Prostate gland (tissue), 2 donors: ENCODE results near the gene APBB1. TPM values are rescaled to one million over a fixed set of nuclear protein-coding genes. Genes with fewer than 3 reads are reported as not detected.

Experiments used
- DNase-seq: peaks from one replicate; pipeline ENCODE4 v3.0.0-alpha.2; 2019; ENCODE audit warnings: low spot score
- H3K27ac ChIP-seq, 2 donors: fragments of 200-600 bp; sonication (generic); 2 replicates each; pipeline ENCODE4 v1.5.1; 2017 to 2019
- H3K27me3 ChIP-seq: fragments of 200-600 bp; sonication (generic); replicated peaks from 2 replicates; pipeline ENCODE4 v1.5.1; 2019; ENCODE audit not compliant: insufficient read depth
- H3K36me3 ChIP-seq, 2 donors: fragments of 200-600 bp; sonication (generic); 1 replicate in 1 of 2; 2 replicates in 1 of 2; pipeline versions ENCODE4 v1.5.1 to v1.8.1; 2017 to 2019
- H3K4me1 ChIP-seq: fragments of 200-600 bp; sonication (generic); replicated peaks from 2 replicates; pipeline ENCODE4 v1.5.1; 2019
- H3K4me3 ChIP-seq, 2 donors: fragments of 200-600 bp; sonication (generic); 2 replicates each; pipeline ENCODE4 v1.5.1; 2017 to 2019
- H3K9me3 ChIP-seq: fragments of 200-600 bp; sonication (generic); 2 replicates; pipeline ENCODE4 v1.5.1; 2017
- CTCF ChIP-seq, 4 experiments: fragments of 200-600 bp in 2 of 4; fragments of 450-650 bp in 2 of 4; sonication (generic) in 2 of 4; IDR thresholded peaks; 1 replicate in 3 of 4; 2 replicates in 1 of 4; pipeline ENCODE4 v1.5.1; 2016 to 2019; ENCODE audit warnings: antibody characterized with exemption in 4 of 4, mild to moderate bottlenecking in 2 of 4, moderate library complexity in 2 of 4
- POLR2A ChIP-seq: fragments of 450-650 bp; IDR thresholded peaks from one replicate; pipeline ENCODE4 v1.6.1; 2016; ENCODE audit warnings: antibody characterized with exemption, mild to moderate bottlenecking
- POLR2AphosphoS5 ChIP-seq: sonication (generic); formaldehyde crosslinking; IDR thresholded peaks from one replicate; pipeline ENCODE4 v1.6.1; 2017; ENCODE audit warnings: antibody characterized with exemption
- WGBS: methylation state at CpG from one replicate; pipeline ENCODE4 v1.1.5; 2018; 5-methylcytosine and 5-hydroxymethylcytosine counted together
- intact Hi-C: fragments of 100-400 bp; cut with DNase I; formaldehyde crosslinking; loops from one replicate; pipeline ENCODE4 v1.14.2; 2022
- total RNA-seq, 2 donors: library from RNA; depleted of rRNA; stranded (reverse); fragments of >200 nt; gene quantifications; one replicate each; pipeline ENCODE4 v1.1.0, GENCODE V29; 2016

The APBB1 gene
- 10 to 100 TPM; 35.4 to 65.5 TPM for total RNA-seq

- peak; percentile 56 for DNase-seq
- Histone ChIP-seq H3K9me3 (no peaks in the 10 kb centered on the region), H3K36me3 (no peaks in the 10 kb centered on the region), H3K27me3 (no peaks in the 10 kb centered on the region), H3K4me1 (peaks cover 5% of the 10 kb centered on the region), H3K27ac (peak within 1 kb of the TSS; percentile 82 to 91), H3K4me3 (peak within 1 kb of the TSS; percentile 86 to 92)
- under 1% methylated on average over 59 of the region's 75 CpGs for WGBS
- TF ChIP-seq CTCF (IDR thresholded peaks at IDR 0.05) (peak in 2 of 4 experiments; percentile 20), POLR2AphosphoS5 (no peak), POLR2A (peak; percentile 3)
- intact Hi-C loops: no loop called here
Observed at GRCh38 chr11:6419009-6419631, at the start of gene APBB1. Gene APBB1 (minus strand): TSS chr11:6419094. CDS start chr11:6411347, 7,747 bp downstream.

GRCh38 chr11:6459099-6459450 is 40.2 kb upstream of the APBB1 start:
- peaks cover 0 to 16% of the 10 kb centered on the region in 2 donors for H3K36me3 ChIP-seq
- no peak for DNase-seq
- intact Hi-C loops: no loop called here

GRCh38 chr11:6458352-6459098 is 39.6 kb upstream of the APBB1 start:
- TF ChIP-seq CTCF (IDR thresholded peaks at IDR 0.05) (no peak), POLR2AphosphoS5 (no peak), POLR2A (no peak)
- Histone ChIP-seq H3K36me3 (peaks cover 0 to 16% of the 10 kb centered on the region in 2 donors), H3K4me3 (no peak overlapping the region), H3K27me3 (no peaks in the 10 kb centered on the region), H3K27ac (no peak overlapping the region), H3K4me1 (no peaks in the 10 kb centered on the region), H3K9me3 (no peaks in the 10 kb centered on the region)
- 39% methylated on average over 2 of the region's 2 CpGs for WGBS
- intact Hi-C loops: no loop called here
- no peak for DNase-seq

More at GRCh38 chr11:6459099-6459450, 40.2 kb upstream of the APBB1 start:
- Histone ChIP-seq H3K4me1 (no peaks in the 10 kb centered on the region), H3K4me3 (no peak overlapping the region), H3K27ac (no peak overlapping the region), H3K27me3 (no peaks in the 10 kb centered on the region), H3K9me3 (no peaks in the 10 kb centered on the region)
- no peak for TF ChIP-seq CTCF (IDR thresholded peaks at IDR 0.05)
- TF ChIP-seq POLR2AphosphoS5: no peak
- TF ChIP-seq POLR2A: no peak
- WGBS: 92% methylated on average over 1 of the region's 1 CpG

- intact Hi-C loops: no loop called here
- no peak for TF ChIP-seq CTCF (IDR thresholded peaks at IDR 0.05)
- no peak for TF ChIP-seq POLR2AphosphoS5
- no peak for TF ChIP-seq POLR2A
Observed at GRCh38 chr11:6457581-6458320, 38.9 kb upstream of the APBB1 start.

More at GRCh38 chr11:6457581-6458320, 38.9 kb upstream of the APBB1 start:
- Histone ChIP-seq H3K27ac (no peak overlapping the region), H3K4me1 (no peaks in the 10 kb centered on the region), H3K27me3 (no peaks in the 10 kb centered on the region), H3K4me3 (no peak overlapping the region), H3K36me3 (peaks cover 0 to 16% of the 10 kb centered on the region in 2 donors), H3K9me3 (no peaks in the 10 kb centered on the region)
- 88% methylated on average over 26 of the region's 26 CpGs for WGBS
- no peak for DNase-seq
